ENCODE data around the gene ELP6. TPM values are rescaled to one million over a fixed set of nuclear protein-coding genes. Genes with fewer than 3 reads are reported as not detected.

ELP6 gene
- total and polyA plus RNA-seq, 9 of the 15 experiments (the other 6 are each of a cell fraction or from before 2014, with no cell fraction given), result 76.9 to 198 (median 83.3) TPM

- TF ChIP-seq TSHZ1 (CRISPR knock-in tag; IDR thresholded peaks at IDR 0.05) (no peak), SMARCA4 (IDR thresholded peaks at IDR 0.05) (peak; percentile 72; the same call in 1 of the 2 replicates), ETV5 (CRISPR knock-in tag; IDR thresholded peaks at IDR 0.05; ENCODE audit: low read depth) (no peak), ZKSCAN8 (CRISPR knock-in tag; IDR thresholded peaks at IDR 0.05) (no peak), EP400 (IDR thresholded peaks at IDR 0.05) (peak; percentile 46), DEAF1 (CRISPR knock-in tag; IDR thresholded peaks at IDR 0.05) (no peak), THRB (CRISPR knock-in tag; conservative IDR thresholded peaks at IDR 0.05) (no peak), LEF1 (IDR thresholded peaks at IDR 0.05) (0 out of 2 replicates have a peak, but pooled peaks have one; percentile 34), C11orf30 (IDR thresholded peaks at IDR 0.05; ENCODE audit: low read depth) (no peak), NCOA1 (IDR thresholded peaks at IDR 0.05; ENCODE audit: low read depth) (peak; percentile 52; the same call in 1 of the 2 replicates), RCOR1 (IDR thresholded peaks at IDR 0.05; ENCODE audit: borderline replicate concordance in 1 of 2, low read depth in 2 of 2, low read length in 2 of 2) (no peak), MEIS2 (IDR thresholded peaks at IDR 0.05; ENCODE audit: partially characterized antibody) (no peak), DACH1 (IDR thresholded peaks at IDR 0.05; ENCODE audit: partially characterized antibody) (no peak), PBX2 (CRISPR knock-in tag; IDR thresholded peaks at IDR 0.05; ENCODE audit: low read depth) (no peak), PBX2 (tag; conservative IDR thresholded peaks at IDR 0.05; ENCODE audit: low read depth) (0 out of 2 replicates have a peak, but pooled peaks have one; percentile 28), SUPT5H (IDR thresholded peaks at IDR 0.05) (0 out of 2 replicates have a peak, but pooled peaks have one; percentile 33), HLTF (IDR thresholded peaks at IDR 0.05) (0 out of 2 replicates have a peak, but pooled peaks have one; percentile 46), THAP7 (CRISPR knock-in tag; IDR thresholded peaks at IDR 0.05) (no peak)
Observed at GRCh38 chr3:47515864-47516319, 2.4 kb upstream of the ELP6 start (continued).
